GM19397 (cell line): ENCODE data around the gene DEAF1.
"Not testable (repeated sequence)": the region's sequence is repeated elsewhere in the genome, so short reads cannot be mapped to it uniquely, and the experiment has no call there.

Source experiments
- ATAC-seq: cut with Tn5 transposase; IDR thresholded peaks from one replicate; pipeline ENCODE4 v1.9.1; 2021; ENCODE audit warnings: mild to moderate bottlenecking, moderate library complexity; ENCODE audit not compliant: unreplicated experiment

DEAF1 gene

DNA sequence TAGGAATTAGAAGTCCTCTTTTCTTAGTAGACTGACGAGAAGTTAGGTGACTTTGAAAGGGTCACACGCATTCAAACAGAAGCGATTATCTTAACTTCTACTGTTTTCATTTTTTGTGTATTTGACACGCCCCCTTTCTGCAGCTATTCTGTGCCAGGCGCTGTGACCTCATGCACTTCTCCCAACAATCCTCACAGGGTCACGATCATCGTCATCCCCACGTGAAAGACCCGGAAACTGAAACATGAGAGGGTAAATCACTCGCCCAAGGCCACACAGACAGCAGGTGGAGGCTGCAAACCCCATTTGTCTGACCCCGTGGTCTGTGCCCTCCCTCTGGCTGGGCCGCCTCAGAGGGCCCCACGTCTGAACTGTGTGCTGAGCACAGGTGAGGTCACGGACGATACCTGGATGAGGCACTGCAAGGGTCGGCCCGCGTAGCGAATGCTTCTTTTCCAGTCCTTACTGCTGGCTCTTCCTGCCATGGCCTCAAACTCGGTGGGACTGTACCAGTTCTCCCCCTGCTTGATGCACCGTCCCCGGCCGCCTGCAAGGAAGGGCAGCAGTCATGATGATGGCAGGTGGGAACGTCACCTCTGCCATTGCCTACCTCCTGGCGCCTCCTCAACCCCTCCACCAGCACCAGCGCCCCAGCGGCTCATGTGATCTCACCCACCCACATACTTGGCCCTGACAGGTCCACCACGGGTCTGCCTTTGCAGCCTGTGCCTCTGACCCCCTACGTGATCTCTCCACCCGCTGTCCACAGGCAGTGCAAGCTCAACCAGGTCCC is 8.4 kb downstream of the DEAF1 start:
- no peak for ATAC-seq

DNA sequence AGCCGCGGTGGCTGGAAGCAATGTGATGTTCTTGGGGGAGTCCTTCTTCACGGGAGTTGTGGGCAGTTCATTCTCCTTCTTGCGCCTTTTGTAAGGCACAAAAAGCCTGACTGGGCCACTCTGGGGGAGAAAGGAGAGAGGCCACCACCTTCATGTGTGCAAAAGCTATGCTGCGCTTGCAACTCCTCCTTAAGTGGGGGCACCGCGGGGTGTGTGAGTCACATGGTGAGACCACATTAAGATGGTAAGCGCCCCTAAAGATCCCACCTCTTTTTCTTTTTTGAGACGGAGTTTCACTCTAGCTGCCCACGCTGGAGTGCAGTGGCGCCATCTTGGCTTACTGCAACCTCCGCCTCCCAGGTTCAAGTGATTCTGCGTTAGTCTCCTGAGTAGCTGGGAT is 14.1 kb downstream of the DEAF1 start:
- no peak for ATAC-seq

DNA sequence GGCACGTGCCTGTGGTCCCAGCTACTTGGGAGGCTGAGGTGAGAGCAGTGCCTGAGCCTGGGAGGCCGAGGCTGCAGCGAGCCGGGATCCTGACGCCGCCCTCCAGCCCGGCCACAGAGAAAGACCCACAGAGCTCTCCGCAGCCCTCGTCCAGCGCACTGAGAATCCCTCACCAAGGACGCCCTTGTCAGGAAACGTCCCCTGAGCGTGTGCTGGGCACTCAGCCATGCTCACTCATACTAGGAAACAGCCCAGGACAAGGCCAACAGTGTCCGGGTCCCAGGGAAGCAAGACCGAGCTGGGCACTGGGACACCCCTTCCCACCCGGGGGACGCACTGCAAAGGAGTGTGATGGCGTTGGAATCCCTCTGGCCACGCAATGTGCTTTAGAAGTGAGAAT is 14.5 kb downstream of the DEAF1 start:
- ATAC-seq, result no peak

DNA sequence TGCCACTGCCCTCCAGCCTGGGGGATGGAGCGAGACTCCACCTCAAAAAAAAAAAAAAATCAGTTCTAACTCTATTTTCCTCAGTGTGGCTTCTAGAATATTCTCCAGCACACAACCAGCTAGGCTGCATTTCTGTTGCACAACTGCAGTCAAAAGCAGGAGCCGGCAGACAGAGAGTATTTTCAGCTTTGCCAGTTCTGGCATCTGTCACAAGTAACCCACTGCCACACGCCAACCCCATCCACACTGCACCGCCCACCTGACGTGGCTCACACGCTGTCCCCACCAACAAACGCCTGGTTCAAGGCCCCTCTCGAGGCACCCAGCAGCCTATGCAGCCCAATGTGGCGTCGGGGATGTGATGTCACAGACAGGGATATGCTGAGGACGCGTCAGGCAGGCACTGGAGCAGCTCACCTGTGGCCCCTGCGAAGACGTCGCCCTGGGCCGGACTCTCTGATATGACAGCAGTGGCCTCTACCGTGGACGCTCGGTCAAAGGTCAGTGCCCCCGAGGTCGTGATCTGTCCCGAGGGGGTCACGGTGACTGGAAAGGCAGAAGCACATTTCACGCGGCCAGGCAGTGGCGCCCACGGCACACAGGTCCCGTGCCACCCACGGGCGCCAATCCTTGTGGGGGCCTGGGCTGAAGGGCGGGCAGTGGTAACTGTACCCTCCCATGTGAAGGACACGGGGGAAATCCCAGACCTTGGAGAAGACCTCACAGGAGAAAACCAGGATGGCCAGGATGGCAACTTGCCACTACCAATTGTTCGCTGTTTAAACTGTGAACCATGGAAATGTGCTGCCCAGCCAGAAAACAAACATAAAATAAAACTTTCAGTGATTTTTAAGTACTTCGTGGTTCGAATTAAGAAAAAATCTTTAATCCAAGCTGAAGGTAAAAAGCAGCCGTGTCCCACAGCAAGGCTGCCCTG is 15.5 kb downstream of the DEAF1 start:
- no peak for ATAC-seq

DNA sequence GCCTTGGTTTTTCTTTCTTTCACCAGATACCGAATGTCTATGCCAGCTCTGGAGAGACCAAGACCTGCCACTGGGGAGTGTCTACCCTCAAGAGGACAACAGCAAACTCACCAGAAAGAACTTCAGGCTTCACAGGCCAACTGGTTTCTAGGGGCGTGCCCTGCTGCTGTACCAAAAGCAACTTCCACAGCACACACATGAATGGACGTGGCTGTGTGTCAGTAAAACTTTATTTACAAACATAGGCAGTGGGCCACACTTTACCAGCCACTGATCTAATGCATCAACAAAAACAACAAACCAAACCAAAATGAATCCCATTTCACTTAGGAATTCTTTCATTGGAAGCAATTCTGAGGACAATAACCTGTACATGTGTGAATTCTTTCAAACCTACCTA is 16.7 kb downstream of the DEAF1 start:
- ATAC-seq, result no peak

DNA sequence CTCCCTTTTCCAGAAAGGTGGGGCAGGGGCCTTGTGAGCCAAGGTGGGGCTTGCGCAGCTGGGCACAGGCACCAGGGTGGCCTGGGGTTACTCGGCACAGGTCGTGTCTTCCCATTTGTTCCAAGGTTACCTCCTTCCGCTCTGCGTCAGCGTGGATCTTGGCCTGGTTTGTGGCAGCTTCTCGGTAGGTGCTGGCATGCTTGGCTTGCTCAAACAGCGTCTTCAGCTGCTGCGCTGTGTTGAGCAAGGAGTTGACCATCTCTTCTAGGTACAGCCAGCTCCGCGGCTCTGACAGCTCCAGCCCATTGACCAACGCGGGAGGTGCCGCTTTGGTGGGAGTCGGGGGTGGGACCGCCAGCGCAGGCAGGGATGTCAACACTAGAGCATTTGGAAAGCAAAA is 20.6 kb downstream of the DEAF1 start:
- ATAC-seq, result no peak

DNA sequence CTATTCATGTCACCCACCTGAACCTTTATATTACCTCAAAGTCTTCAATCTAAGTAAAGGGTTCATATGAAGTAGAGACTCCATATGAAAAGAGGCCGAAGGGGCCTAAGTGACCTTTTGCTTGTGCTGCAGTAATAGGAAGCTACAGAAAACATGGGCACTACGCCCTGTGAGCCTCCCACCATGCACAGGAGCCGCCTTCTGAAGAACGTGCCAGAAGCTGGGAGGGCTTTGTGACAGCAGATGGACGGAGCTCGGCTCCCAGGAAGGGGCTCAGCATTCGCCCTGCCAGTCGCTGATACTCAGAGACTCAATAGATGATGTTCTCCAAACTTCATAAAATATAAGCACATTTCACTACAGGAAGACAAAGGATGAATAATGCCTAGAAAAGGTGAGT is 21.2 kb downstream of the DEAF1 start:
- no peak for ATAC-seq

DNA sequence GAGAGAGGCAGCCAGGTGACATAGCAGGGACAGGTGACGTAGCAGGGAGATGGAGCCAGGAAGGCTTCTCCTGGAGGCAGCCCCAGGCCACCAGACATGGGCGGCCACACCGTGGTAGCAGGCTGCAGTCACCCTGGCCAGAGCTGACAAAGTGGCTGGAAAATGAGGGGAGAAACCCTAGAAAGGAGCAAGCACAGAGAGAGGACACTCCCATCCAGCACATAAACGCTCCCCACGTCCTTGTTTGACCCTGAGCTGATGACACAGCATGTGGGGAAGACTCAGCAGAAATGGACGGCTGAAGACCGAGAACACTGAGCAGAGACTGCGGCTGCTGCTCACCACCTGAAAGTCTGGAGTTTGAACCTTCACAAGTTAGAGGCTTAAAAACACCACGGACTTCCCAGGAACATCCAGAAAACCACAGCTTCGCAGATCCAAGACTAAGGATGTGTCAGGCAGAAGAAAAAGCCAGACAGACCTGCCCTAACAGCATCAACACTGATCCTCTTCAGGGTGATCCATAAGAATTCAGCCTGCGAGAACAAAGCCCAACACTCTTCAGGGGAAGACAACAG is 29.2 kb downstream of the DEAF1 start:
- no peak for ATAC-seq

DNA sequence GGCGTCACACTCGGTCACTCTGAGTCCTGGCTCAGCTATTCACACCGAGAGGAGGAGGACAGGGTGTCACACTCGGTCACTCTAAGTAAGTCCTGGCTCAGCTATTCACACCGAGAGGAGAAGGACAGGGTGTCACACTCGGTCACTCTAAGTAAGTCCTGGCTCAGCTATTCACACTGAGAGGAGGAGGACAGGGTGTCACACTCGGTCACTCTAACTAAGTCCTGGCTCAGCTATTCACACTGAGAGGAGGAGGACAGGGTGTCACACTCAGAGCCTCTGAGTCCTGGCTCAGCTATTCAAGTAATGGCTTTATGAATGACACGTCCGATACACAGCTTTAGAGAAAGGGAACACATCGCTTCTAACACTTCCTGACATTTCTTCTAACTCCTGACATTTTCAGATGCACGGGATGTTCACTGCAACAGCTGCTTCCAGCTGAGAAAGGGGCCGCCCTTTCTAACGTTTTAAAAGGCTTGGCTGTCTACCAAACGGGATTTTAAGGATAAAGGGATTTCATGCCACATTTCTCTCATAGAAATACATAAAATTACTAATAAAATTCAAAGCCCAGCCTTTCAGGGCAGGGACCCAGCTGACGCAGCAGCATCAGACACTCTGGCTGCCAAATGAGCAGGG is 29.8 kb downstream of the DEAF1 start:
- ATAC-seq, result no peak

DNA sequence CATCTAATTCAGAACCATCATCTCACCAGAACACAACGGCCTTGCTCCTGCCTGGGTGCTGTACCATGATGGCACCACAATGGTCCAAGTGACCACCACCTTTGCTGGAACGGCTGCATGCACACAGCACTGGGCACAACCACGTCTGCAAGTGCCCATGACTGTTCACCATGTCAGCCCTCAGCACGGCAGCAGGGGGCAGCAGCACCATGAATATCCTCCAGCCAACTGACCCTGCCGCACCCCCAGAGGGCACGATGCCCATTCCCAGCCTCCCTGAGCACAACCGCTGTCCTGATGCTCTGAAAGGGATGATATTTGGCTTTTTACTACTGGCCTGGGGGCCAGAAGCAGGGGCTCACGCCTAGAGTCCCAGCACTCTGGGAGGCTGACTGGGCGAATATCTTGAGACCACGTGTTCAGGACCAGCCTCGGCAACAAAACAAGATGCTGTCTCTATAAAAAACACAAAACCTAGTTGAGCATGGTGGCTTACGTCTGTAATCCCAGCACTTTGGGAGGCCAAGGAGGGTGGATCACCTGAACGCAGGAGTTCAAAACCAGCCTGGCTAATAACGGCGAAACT is 32.2 kb downstream of the DEAF1 start:
- no peak for ATAC-seq

DNA sequence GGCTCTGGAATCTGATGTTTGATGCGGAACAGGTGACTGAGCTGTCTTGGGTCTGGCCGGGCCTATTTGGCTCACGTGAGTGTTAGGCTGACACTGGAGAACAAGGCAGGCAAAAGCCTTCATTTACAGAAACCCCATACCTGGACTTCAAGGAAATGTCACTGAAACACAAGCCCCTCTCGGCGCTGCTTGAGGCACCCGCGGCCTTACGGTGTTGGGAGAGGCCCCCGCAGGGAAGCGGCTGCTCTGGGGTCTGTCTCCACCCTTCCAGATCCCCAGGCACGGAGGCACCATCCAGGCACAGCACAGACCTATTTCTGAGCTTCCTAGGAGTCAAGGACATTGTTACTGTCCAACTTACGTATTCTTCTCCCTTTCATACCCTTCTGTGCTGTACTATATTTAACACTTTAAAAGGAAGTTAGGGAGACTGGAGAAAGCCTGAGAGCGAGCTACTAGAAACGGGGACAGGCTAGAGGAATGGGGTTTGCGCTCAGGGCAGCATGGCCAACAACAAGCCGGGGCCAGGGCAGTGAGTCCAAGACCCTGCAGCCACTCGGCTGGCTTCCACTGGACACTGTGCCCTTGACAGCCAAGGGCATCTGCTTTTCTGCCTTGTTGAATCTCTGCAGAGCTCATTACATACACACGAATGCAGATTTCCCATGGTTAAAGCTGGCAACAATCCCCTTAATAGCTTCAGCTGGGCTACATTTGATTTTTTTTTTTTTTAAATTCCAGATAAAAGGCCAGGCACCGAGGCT is 34.2 kb downstream of the DEAF1 start:
- ATAC-seq, result no peak

DNA sequence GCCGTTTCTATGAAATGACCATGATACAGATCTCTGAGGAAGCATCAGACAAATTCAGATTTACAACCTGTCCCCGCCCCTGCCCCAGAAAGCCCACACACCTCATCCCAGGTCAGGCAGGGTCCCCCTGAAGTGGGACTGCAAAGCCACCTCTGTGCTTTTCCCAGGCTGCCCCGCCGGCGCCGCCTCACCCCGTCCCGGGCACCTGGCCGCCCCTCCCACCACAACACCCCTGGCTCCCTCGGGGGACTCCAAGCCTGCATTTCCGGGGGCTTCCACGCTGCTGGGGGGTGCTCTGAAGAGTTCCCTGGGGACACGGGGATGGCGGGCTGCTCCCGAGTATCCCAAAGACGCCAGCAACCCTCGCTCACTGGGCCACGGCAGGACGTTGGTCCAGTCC is 34.7 kb downstream of the DEAF1 start:
- ATAC-seq, result no peak

DNA sequence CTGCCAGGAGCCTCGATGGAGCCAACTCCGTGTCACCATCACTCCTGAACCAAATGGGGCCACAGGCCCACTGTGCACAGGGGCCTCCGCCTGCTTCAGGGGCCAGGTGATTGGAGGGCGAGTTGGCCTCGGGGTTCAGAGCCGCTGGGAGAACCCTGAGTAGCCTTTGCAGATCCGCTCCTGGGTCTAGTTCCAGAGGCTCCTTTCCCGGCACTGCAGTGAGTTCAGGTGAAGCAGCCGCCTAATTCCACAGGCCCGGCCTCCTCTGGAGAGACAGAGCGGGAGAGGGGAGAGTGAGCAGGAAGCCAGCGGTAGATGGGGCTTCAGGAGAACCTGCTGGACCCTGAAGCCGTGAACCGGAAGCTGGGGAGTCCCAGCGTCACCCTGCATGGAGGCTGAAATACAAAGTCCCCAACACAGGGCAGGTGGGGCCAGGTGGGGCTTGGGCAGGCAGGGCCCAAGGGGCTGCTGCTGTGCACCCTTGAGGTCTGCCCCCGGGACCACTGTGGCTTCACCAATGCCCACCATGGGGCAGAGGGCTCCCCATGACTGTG is 35.4 kb downstream of the DEAF1 start:
- ATAC-seq, result no peak

DNA sequence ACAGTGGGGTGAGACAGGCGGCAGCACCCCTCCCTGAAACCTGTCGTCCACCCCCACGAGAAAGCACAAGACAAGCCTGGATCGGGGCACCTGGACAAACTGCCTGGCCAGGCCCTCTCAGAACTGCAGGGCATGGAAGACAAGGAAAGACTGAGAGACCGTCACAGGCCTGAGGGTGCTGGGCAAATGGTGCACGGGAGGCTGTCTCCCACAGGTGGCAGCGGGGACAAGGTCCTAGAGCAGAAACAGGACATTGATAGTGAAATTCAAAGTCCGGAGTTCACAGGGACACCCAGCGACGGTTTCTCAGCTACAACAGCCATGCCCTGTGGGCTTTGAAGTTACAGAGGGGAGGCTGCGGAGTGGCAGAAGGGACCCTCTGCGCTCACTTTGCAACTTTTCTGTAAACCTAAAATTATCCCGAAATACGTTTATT is 37.3 kb downstream of the DEAF1 start:
- ATAC-seq, result no peak

DNA sequence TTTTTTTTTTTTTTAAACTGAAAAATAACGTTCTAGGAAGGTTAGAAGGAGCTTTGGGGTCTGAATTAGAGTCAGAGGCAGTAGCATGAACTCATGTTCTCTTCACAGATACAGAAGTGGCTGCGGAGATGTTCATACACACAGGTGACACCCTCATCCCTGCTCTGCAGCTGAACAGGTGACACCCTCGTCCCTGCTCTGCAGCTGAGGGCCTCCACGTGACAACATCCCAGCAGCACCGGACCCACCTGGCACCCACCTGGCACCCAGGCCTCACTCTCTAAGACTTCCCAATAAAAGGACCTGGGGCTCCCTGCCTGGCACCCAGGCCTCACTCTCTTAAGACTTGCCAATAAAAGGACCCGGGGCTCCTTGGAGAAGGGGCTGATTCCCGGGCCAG is 38.2 kb downstream of the DEAF1 start:
- ATAC-seq, result no peak

DNA sequence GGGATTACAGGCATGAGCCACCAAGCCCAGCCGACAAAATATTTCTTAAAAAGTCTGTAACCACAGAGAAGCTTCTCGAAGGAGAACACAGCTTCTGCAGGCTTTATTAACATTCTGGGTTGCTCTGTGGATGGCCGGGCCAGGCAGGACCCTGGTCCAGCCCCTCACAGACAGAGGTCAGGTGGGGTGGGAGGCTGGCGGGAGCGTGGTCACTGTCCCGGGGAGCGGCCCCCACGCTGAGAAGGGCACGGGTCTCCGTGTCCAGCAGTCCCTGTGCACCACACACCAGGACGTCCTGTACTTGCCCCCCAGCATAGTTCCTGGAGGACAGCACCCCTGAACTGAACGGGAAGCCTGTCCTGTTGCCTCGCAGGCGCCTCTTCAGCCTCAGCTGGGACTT is 38.6 kb downstream of the DEAF1 start:
- no peak for ATAC-seq

DNA sequence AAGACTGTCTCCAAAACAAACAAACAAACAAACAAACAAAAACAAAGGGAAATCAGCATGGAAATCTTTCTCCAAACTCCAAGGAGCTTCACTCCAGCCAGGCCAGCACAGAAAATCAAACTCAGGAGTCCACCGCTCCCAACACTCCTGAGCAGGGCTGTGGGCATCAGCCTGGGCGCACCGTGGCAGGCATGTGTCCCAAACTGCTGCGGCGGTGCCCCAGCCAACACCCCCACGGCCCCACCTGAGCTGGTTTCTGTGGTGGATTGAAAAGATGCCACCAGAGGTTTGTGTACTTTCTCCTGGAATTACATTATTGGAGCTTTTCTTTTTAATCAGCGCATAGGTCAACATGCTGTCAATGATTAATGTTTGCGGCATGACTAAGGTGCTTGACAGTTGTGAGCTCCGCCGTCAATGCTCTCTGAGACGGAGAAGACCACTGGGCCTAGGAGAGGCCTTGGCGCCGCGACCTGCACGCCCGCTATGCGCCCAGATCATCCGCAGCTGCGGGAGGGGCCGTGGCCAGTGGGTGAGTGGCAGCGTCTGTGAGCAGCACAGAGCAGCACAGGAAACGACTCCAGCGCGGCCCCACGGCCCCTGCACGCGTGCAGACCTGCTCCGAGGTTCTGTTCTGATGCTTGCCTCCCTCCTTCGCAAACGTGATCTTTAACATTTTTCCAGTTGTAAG is 39.8 kb downstream of the DEAF1 start:
- ATAC-seq, result no peak

DNA sequence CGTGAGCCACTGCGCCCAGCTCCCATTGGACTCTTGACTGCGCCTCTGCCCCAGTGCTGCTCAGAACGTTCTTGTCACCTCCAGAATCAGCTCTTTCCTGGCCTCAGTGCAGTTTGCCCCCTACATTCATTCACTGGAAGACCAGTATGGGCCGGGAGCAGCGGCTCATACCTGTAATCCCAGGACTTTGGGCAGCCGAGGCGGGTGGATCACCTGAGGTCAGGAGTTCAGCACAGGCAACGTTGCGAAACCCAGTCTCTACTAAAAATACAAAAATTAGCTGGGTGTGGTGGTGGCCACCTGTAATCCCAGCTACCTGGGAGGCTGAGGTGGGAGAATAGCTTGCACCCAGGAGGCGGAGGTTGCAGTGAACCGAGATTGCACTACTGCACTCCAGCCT is 40.6 kb downstream of the DEAF1 start:
- ATAC-seq, result not testable (repeated sequence)

DNA sequence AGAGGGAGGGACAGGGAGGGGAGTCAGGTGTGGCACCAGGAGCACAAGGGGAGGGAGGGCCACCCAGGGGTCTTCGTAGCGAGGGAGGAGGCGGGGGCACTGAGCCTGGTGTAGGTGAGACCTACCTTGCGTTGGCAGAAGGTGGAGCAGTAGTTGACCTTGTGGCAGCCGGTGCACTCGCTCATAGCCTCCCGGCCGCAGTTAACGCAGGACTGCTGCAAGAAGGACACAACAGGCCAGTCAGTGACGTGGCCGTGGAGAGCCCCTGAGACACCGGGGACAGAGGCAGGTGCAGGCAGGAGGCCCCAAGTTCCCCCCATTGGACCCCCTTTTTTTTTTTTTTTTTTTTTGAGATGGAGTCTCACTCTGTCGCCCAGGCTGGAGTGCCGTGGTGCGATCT is 41.2 kb downstream of the DEAF1 start:
- ATAC-seq, result no peak
